ENCODE data around the gene CBR1. TPM values are rescaled to one million over a fixed set of nuclear protein-coding genes. Genes with fewer than 3 reads are reported as not detected.
A peak's percentile ranks its signal among the peaks of the same experiment; 100 is the strongest.
"Not testable (repeated sequence)": the region's sequence is repeated elsewhere in the genome, so short reads cannot be mapped to it uniquely, and the experiment has no call there.

The CBR1 gene
- total RNA-seq, 8 experiments from 2014 or later: 7.9 to 58.6 (median 23.3) TPM

GRCh38 chr21:36098182-36098532, 28.3 kb downstream of the CBR1 start:
- WGBS, 10 experiments: 17 to 80% (median 69%) methylated on average over 1 to 2 of the region's 2 CpGs; no CpG with 5 or more reads in 4 of the 10 experiments
- H3K27ac ChIP-seq: no peak overlapping the region
- no peak overlapping the region for H3K4me3 ChIP-seq
- ATAC-seq (replicated peaks in 6 of 8): no peak
- in situ Hi-C loops (cut with MboI; ENCODE audit: low pct_unique_long_range_greater_than_20kb in 2 of 9, low sequenced_read_pairs in 9 of 9, unreplicated experiment in 9 of 9): no loop called here
- H3K4me1 ChIP-seq (replicated peaks in 1 of 2): no peaks in the 10 kb centered on the region

GRCh38 chr21:36099000-36099399, 29.2 kb downstream of the CBR1 start:
- in situ Hi-C loops (cut with MboI; ENCODE audit: low pct_unique_long_range_greater_than_20kb in 2 of 9, low sequenced_read_pairs in 9 of 9, unreplicated experiment in 9 of 9): no loop called here
- 89 to 100% (median 93%) methylated on average over 1 to 3 of the region's 3 CpGs; no CpG with 5 or more reads in 1 of the 10 experiments for WGBS, 10 experiments
- H3K4me3 ChIP-seq: no peak overlapping the region
- no peaks in the 10 kb centered on the region for H3K4me1 ChIP-seq (replicated peaks in 1 of 2)
- H3K27ac ChIP-seq: no peak overlapping the region
- ATAC-seq (replicated peaks in 6 of 8): no peak

GRCh38 chr21:36099695-36100211, 29.9 kb downstream of the CBR1 start:
- WGBS, 10 experiments: 0 to 84% (median 33%) methylated on average over 1 to 9 of the region's 13 CpGs; no CpG with 5 or more reads in 4 of the 10 experiments
- ATAC-seq (replicated peaks in 6 of 8); H3K4me3 ChIP-seq; in situ Hi-C loops (cut with MboI; ENCODE audit: low pct_unique_long_range_greater_than_20kb in 2 of 9, low sequenced_read_pairs in 9 of 9, unreplicated experiment in 9 of 9); H3K27ac ChIP-seq; H3K4me1 ChIP-seq (replicated peaks in 1 of 2): not testable (repeated sequence)

- no peaks in the 10 kb centered on the region for H3K4me1 ChIP-seq (replicated peaks in 1 of 2)
- H3K27ac ChIP-seq: no peak overlapping the region
Observed at GRCh38 chr21:36100971-36101641, 31.3 kb downstream of the CBR1 start.

GRCh38 chr21:36103434-36103833, 33.6 kb downstream of the CBR1 start:
- Histone ChIP-seq H3K4me1 (replicated peaks in 1 of 2) (no peaks in the 10 kb centered on the region), H3K27ac (no peak overlapping the region), H3K4me3 (no peak overlapping the region)
- ATAC-seq (replicated peaks in 6 of 8): no peak
- in situ Hi-C loops (cut with MboI; ENCODE audit: low pct_unique_long_range_greater_than_20kb in 2 of 9, low sequenced_read_pairs in 9 of 9, unreplicated experiment in 9 of 9): no loop called here

More at GRCh38 chr21:36100971-36101641, 31.3 kb downstream of the CBR1 start:
- in situ Hi-C loops (cut with MboI; ENCODE audit: low pct_unique_long_range_greater_than_20kb in 2 of 9, low sequenced_read_pairs in 9 of 9, unreplicated experiment in 9 of 9): no loop called here
- no peak overlapping the region for H3K4me3 ChIP-seq
- WGBS, 10 experiments: 21 to 89% (median 75%) methylated on average over 3 to 6 of the region's 6 CpGs
- ATAC-seq (replicated peaks in 6 of 8): no peak

GRCh38 chr21:36104317-36105300, 34.8 kb downstream of the CBR1 start:
- 28 to 95% (median 69%) methylated on average over 5 to 26 of the region's 29 CpGs for WGBS, 10 experiments
- ATAC-seq (replicated peaks in 6 of 8): peak in 4 of 8 experiments; percentile 64 to 90 (median 76)
- Histone ChIP-seq H3K4me3 (no peak overlapping the region), H3K4me1 (replicated peaks in 1 of 2) (no peaks in the 10 kb centered on the region), H3K27ac (no peak overlapping the region)
- in situ Hi-C loops (cut with MboI; ENCODE audit: low pct_unique_long_range_greater_than_20kb in 2 of 9, low sequenced_read_pairs in 9 of 9, unreplicated experiment in 9 of 9): no loop called here

- ATAC-seq (replicated peaks in 6 of 8): no peak
- in situ Hi-C loops (cut with MboI; ENCODE audit: low pct_unique_long_range_greater_than_20kb in 2 of 9, low sequenced_read_pairs in 9 of 9, unreplicated experiment in 9 of 9): no loop called here
- WGBS, 10 experiments: 40 to 100% (median 84%) methylated on average over 1 to 4 of the region's 4 CpGs
- H3K27ac ChIP-seq: no peak overlapping the region
- no peak overlapping the region for H3K4me3 ChIP-seq
- no peaks in the 10 kb centered on the region for H3K4me1 ChIP-seq (replicated peaks in 1 of 2)
Observed at GRCh38 chr21:36105327-36105842, 35.6 kb downstream of the CBR1 start.

GRCh38 chr21:36109868-36110267, 40.0 kb downstream of the CBR1 start:
- WGBS, 10 experiments: 80 to 100% (median 85%) methylated on average over 1 to 10 of the region's 10 CpGs; no CpG with 5 or more reads in 1 of the 10 experiments
- no peak overlapping the region for H3K27ac ChIP-seq
- in situ Hi-C loops (cut with MboI; ENCODE audit: low pct_unique_long_range_greater_than_20kb in 2 of 9, low sequenced_read_pairs in 9 of 9, unreplicated experiment in 9 of 9): loop anchor here in 1 of 9 experiments (10.0 kb wide), 1 partner anchor 55 kb away; no protein-coding TSS in a partner anchor

GRCh38 chr21:36111238-36111637, 41.4 kb downstream of the CBR1 start:
- Histone ChIP-seq H3K27ac (no peak overlapping the region), H3K4me3 (no peak overlapping the region), H3K4me1 (replicated peaks in 1 of 2) (no peaks in the 10 kb centered on the region)
- WGBS, 10 experiments: 83 to 97% (median 90%) methylated on average over 1 to 6 of the region's 8 CpGs; no CpG with 5 or more reads in 3 of the 10 experiments
- ATAC-seq (replicated peaks in 6 of 8): no peak
- in situ Hi-C loops (cut with MboI; ENCODE audit: low pct_unique_long_range_greater_than_20kb in 2 of 9, low sequenced_read_pairs in 9 of 9, unreplicated experiment in 9 of 9): loop anchor here in 1 of 9 experiments (10.0 kb wide), 1 partner anchor 56 kb away; no protein-coding TSS in a partner anchor

More at GRCh38 chr21:36109868-36110267, 40.0 kb downstream of the CBR1 start:
- no peak overlapping the region for H3K4me3 ChIP-seq
- no peaks in the 10 kb centered on the region for H3K4me1 ChIP-seq (replicated peaks in 1 of 2)
- no peak for ATAC-seq (replicated peaks in 6 of 8)

- 46 to 100% (median 94%) methylated on average over 3 to 16 of the region's 17 CpGs; no CpG with 5 or more reads in 1 of the 10 experiments for WGBS, 10 experiments
- no peak for ATAC-seq (replicated peaks in 6 of 8)
- Histone ChIP-seq H3K4me3 (no peak overlapping the region), H3K27ac (no peak overlapping the region), H3K4me1 (replicated peaks in 1 of 2) (no peaks in the 10 kb centered on the region)
- in situ Hi-C loops (cut with MboI; ENCODE audit: low pct_unique_long_range_greater_than_20kb in 2 of 9, low sequenced_read_pairs in 9 of 9, unreplicated experiment in 9 of 9): loop anchor here in 1 of 9 experiments (10.0 kb wide), 1 partner anchor 59 kb away; no protein-coding TSS in a partner anchor
Observed at GRCh38 chr21:36113647-36114428, 44.0 kb downstream of the CBR1 start.

GRCh38 chr21:36115138-36115730, 45.4 kb downstream of the CBR1 start:
- Histone ChIP-seq H3K4me3 (no peak overlapping the region), H3K27ac (no peak overlapping the region), H3K4me1 (replicated peaks in 1 of 2) (no peaks in the 10 kb centered on the region)
- in situ Hi-C loops (cut with MboI; ENCODE audit: low pct_unique_long_range_greater_than_20kb in 2 of 9, low sequenced_read_pairs in 9 of 9, unreplicated experiment in 9 of 9): loop anchor here in 1 of 9 experiments (10.0 kb wide), 1 partner anchor 60 kb away; no protein-coding TSS in a partner anchor
- no peak for ATAC-seq (replicated peaks in 6 of 8)
- WGBS, 10 experiments: 50 to 96% (median 90%) methylated on average over 1 to 6 of the region's 6 CpGs; no CpG with 5 or more reads in 2 of the 10 experiments

GRCh38 chr21:36117286-36117741, 47.5 kb downstream of the CBR1 start:
- Histone ChIP-seq H3K4me1 (replicated peaks in 1 of 2) (no peaks in the 10 kb centered on the region), H3K4me3 (no peak overlapping the region), H3K27ac (no peak overlapping the region)
- ATAC-seq (replicated peaks in 6 of 8): no peak
- WGBS, 10 experiments: 71 to 100% (median 88%) methylated on average over 1 to 2 of the region's 2 CpGs; no CpG with 5 or more reads in 3 of the 10 experiments
- in situ Hi-C loops (cut with MboI; ENCODE audit: low pct_unique_long_range_greater_than_20kb in 2 of 9, low sequenced_read_pairs in 9 of 9, unreplicated experiment in 9 of 9): loop anchor here in 1 of 9 experiments (10.0 kb wide), 1 partner anchor 63 kb away; no protein-coding TSS in a partner anchor

All from motor neuron (in vitro differentiated cells).